Ovary (tissue), 3 donors: ENCODE results near the gene EFCAB6.

ENCODE experiments used
- EP300 ChIP-seq: sonication (generic); formaldehyde crosslinking; IDR thresholded peaks from one replicate; pipeline ENCODE4 v1.6.1; 2017; ENCODE audit warnings: antibody characterized with exemption
- POLR2A ChIP-seq: fragments of 450-650 bp; IDR thresholded peaks from one replicate; pipeline ENCODE4 v1.6.1; 2017; ENCODE audit warnings: antibody characterized with exemption, mild to moderate bottlenecking, moderate library complexity
- TF ChIP-seq, protein P1 (sequence below), 3 donors: fragments of 450-650 bp in 2 of 3; fragments of 200-600 bp in 1 of 3; IDR thresholded peaks; one replicate each; pipeline versions ENCODE4 v1.5.1 to v1.8.0; 2016 to 2022; ENCODE audit warnings: antibody characterized with exemption in 3 of 3, mild to moderate bottlenecking in 1 of 3
- donor health status: DM: no; HTN: no; CAD: no.

DNA sequence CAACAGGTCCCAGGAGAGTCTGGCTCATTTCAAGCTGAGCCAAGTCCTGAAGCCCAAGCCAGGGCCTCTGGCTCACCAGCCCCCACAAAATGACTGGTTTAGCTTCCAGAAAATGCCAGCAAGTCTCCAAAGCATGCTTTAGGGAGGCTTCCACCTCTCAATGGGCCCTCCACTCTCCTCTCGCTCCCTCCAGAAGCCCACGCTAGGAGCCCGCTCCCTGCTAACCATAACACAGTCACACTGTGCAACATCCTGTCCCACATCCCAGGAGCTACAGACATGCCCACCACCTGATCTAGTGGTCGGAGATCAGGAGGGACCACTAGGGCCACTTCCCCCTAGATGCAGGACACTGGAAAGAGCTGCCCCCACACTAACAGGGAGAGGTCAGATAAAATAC is 43.3 kb upstream of the EFCAB6 start:
- TF ChIP-seq, protein P1, sequence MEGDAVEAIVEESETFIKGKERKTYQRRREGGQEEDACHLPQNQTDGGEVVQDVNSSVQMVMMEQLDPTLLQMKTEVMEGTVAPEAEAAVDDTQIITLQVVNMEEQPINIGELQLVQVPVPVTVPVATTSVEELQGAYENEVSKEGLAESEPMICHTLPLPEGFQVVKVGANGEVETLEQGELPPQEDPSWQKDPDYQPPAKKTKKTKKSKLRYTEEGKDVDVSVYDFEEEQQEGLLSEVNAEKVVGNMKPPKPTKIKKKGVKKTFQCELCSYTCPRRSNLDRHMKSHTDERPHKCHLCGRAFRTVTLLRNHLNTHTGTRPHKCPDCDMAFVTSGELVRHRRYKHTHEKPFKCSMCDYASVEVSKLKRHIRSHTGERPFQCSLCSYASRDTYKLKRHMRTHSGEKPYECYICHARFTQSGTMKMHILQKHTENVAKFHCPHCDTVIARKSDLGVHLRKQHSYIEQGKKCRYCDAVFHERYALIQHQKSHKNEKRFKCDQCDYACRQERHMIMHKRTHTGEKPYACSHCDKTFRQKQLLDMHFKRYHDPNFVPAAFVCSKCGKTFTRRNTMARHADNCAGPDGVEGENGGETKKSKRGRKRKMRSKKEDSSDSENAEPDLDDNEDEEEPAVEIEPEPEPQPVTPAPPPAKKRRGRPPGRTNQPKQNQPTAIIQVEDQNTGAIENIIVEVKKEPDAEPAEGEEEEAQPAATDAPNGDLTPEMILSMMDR (IDR thresholded peaks at IDR 0.05) = no peak
- TF ChIP-seq POLR2A = no peak
- no peak for TF ChIP-seq EP300
